ENCODE results near the gene BBOX1.
"Not testable (repeated sequence)": the region's sequence is repeated elsewhere in the genome, so short reads cannot be mapped to it uniquely, and the experiment has no call there.

BBOX1 gene, protein sequence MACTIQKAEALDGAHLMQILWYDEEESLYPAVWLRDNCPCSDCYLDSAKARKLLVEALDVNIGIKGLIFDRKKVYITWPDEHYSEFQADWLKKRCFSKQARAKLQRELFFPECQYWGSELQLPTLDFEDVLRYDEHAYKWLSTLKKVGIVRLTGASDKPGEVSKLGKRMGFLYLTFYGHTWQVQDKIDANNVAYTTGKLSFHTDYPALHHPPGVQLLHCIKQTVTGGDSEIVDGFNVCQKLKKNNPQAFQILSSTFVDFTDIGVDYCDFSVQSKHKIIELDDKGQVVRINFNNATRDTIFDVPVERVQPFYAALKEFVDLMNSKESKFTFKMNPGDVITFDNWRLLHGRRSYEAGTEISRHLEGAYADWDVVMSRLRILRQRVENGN
- 0 reads per million in 3 donors for total RNA-seq

DNA sequence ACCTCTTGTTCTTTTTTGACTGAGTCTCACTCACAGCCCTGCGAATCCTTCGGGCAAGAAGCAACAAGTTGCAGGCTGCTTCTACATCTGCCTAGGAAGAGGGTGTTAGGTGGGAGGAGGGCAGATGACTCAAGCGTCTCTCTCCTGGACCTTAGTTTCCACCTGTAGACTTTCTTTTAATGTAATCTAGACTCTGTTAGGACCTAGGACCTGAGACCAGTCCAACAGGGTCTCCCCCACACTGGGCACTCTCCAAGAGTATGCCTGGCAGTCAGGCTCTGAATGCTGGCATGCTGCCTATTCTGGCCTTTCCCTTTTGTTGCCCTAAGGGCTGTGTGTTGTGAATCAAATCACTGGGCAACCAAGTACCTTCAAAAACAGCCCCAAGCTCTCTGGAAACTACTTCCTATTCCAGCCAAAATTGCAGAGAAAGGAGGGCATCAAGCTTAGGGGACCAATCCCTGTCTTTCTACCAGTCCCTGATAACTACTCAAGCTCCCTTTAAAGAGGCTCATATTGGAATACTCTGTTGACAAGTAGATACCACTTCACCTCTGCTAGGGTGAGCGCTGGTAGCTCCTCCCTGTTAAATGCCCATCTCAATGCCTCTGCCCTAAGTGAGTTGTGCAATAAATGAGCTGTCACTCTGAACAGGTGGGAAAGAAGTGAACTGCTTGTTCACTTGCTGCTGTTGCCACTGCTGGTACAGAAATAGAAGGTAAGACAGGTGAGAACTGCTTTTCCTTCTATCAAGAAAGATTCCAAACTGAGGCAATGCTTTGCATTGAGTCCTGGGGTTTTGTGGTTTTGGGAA, at the start of gene BBOX1:
Gene BBOX1, plus strand, starts transcription at position 514 of the 814 bp plus-strand sequence. CDS start 14,616 bp downstream, outside the sequence.
- Histone ChIP-seq H3K27me3 (replicated peaks; ENCODE audit: control insufficient read depth, insufficient read depth, low read length, poor library complexity, severe bottlenecking) (no peaks in the 10 kb centered on the region), H3K36me3 (ENCODE audit: control insufficient read depth, insufficient read depth, low read length) (no peaks in the 10 kb centered on the region), H3K4me3 (ENCODE audit: insufficient read depth, low read depth, low read length, poor library complexity, severe bottlenecking) (no peak within 1 kb of the TSS), H3K27ac (ENCODE audit: insufficient read depth, low read length, poor library complexity, severe bottlenecking) (no peak within 1 kb of the TSS), H3K9me3 (ENCODE audit: control insufficient read depth, low read length) (no peaks in the 10 kb centered on the region), H3K4me1 (ENCODE audit: control insufficient read depth, insufficient read depth, low read length, poor library complexity, severe bottlenecking) (no peaks in the 10 kb centered on the region)
- DNase-seq = no peak

DNA sequence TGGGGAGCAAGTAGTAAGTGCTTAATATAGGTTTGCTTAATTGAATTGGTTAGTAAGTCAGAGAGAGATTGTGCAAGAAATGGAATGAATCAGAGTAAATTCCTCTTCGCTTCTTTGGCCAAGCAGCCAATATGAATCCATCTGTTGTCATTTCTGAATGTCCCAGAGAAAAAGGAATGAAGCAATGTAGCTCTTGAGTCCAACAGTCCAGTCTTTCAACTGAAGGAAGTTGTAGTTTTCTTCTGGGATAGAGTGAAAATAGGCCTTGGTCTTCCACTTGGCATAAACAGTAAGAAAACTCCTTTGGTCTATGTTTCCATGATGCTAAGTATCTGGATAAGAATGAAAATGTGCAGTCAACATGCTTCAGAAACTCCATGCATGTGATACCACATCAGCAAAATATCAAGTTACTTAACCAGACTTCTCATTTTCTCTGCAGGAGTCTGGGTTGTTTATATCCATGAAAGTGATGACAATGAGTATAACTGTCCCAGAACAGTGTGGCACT, 48.5 kb upstream of the BBOX1 start:
- DNase-seq = no peak
- Histone ChIP-seq H3K36me3 (ENCODE audit: control insufficient read depth, insufficient read depth, low read length) (no peaks in the 10 kb centered on the region), H3K27ac (ENCODE audit: insufficient read depth, low read length, poor library complexity, severe bottlenecking) (no peak overlapping the region), H3K27me3 (replicated peaks; ENCODE audit: control insufficient read depth, insufficient read depth, low read length, poor library complexity, severe bottlenecking) (no peaks in the 10 kb centered on the region), H3K9me3 (ENCODE audit: control insufficient read depth, low read length) (no peaks in the 10 kb centered on the region), H3K4me1 (ENCODE audit: control insufficient read depth, insufficient read depth, low read length, poor library complexity, severe bottlenecking) (no peaks in the 10 kb centered on the region), H3K4me3 (ENCODE audit: insufficient read depth, low read depth, low read length, poor library complexity, severe bottlenecking) (no peak overlapping the region)

DNA sequence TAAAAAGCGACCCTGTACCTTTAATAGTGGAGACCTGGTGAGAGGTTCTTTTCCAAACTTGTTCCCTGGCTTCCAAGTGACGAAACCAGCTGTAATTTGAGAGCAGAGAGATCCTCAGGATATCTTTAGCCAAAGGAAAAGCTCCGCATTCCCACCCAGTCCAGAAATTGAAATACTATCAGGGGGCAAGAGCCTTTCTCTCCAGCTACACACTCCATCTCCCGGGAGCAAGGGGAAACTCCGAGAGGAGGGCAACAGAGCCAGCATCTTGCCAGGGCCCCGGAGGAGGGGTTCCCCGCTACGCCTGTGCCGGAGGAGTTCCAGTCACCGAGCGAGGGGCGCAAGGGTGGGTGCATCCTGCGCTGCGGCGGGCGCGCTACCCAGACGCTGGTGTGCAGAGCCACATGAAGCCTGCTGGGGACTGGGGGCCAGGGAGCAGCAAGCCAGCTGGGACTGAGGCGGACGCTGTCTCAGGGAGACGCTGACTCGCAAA, 46.6 kb upstream of the BBOX1 start, which contains the start of gene FIBIN:
Gene FIBIN, plus strand, starts transcription at position 148 of the 493 bp plus-strand sequence. CDS start 415 bp downstream, outside the sequence.
- Histone ChIP-seq H3K9me3 (ENCODE audit: control insufficient read depth, low read length) (no peaks in the 10 kb centered on the region), H3K27ac (ENCODE audit: insufficient read depth, low read length, poor library complexity, severe bottlenecking) (no peak within 1 kb of the TSS), H3K27me3 (replicated peaks; ENCODE audit: control insufficient read depth, insufficient read depth, low read length, poor library complexity, severe bottlenecking) (no peaks in the 10 kb centered on the region), H3K4me1 (ENCODE audit: control insufficient read depth, insufficient read depth, low read length, poor library complexity, severe bottlenecking) (no peaks in the 10 kb centered on the region), H3K4me3 (ENCODE audit: insufficient read depth, low read depth, low read length, poor library complexity, severe bottlenecking) (no peak within 1 kb of the TSS), H3K36me3 (ENCODE audit: control insufficient read depth, insufficient read depth, low read length) (no peaks in the 10 kb centered on the region)
- no peak for DNase-seq

GRCh38 chr11:26994631-26995095, 46.0 kb upstream of the BBOX1 start:
- Histone ChIP-seq H3K27me3 (replicated peaks; ENCODE audit: control insufficient read depth, insufficient read depth, low read length, poor library complexity, severe bottlenecking) (no peaks in the 10 kb centered on the region), H3K9me3 (ENCODE audit: control insufficient read depth, low read length) (no peaks in the 10 kb centered on the region), H3K4me3 (ENCODE audit: insufficient read depth, low read depth, low read length, poor library complexity, severe bottlenecking) (no peak overlapping the region), H3K36me3 (ENCODE audit: control insufficient read depth, insufficient read depth, low read length) (no peaks in the 10 kb centered on the region), H3K27ac (ENCODE audit: insufficient read depth, low read length, poor library complexity, severe bottlenecking) (no peak overlapping the region), H3K4me1 (ENCODE audit: control insufficient read depth, insufficient read depth, low read length, poor library complexity, severe bottlenecking) (no peaks in the 10 kb centered on the region)
- DNase-seq = no peak

GRCh38 chr11:26995701-26996460, 44.7 kb upstream of the BBOX1 start:
- Histone ChIP-seq H3K9me3 (ENCODE audit: control insufficient read depth, low read length) (no peaks in the 10 kb centered on the region), H3K27me3 (replicated peaks; ENCODE audit: control insufficient read depth, insufficient read depth, low read length, poor library complexity, severe bottlenecking) (no peaks in the 10 kb centered on the region), H3K36me3 (ENCODE audit: control insufficient read depth, insufficient read depth, low read length) (no peaks in the 10 kb centered on the region), H3K4me1 (ENCODE audit: control insufficient read depth, insufficient read depth, low read length, poor library complexity, severe bottlenecking) (no peaks in the 10 kb centered on the region), H3K27ac (ENCODE audit: insufficient read depth, low read length, poor library complexity, severe bottlenecking) (no peak overlapping the region), H3K4me3 (ENCODE audit: insufficient read depth, low read depth, low read length, poor library complexity, severe bottlenecking) (no peak overlapping the region)
- DNase-seq = no peak

- H3K9me3 ChIP-seq (ENCODE audit: control insufficient read depth, low read length) = no peaks in the 10 kb centered on the region
- H3K4me1 ChIP-seq (ENCODE audit: control insufficient read depth, insufficient read depth, low read length, poor library complexity, severe bottlenecking) = no peaks in the 10 kb centered on the region
- H3K4me3 ChIP-seq (ENCODE audit: insufficient read depth, low read depth, low read length, poor library complexity, severe bottlenecking) = no peak overlapping the region
- DNase-seq = no peak
- no peaks in the 10 kb centered on the region for H3K27me3 ChIP-seq (replicated peaks; ENCODE audit: control insufficient read depth, insufficient read depth, low read length, poor library complexity, severe bottlenecking)
- no peaks in the 10 kb centered on the region for H3K36me3 ChIP-seq (ENCODE audit: control insufficient read depth, insufficient read depth, low read length)
- H3K27ac ChIP-seq (ENCODE audit: insufficient read depth, low read length, poor library complexity, severe bottlenecking) = no peak overlapping the region
Observed at GRCh38 chr11:26997378-26997777, 43.2 kb upstream of the BBOX1 start.

DNA sequence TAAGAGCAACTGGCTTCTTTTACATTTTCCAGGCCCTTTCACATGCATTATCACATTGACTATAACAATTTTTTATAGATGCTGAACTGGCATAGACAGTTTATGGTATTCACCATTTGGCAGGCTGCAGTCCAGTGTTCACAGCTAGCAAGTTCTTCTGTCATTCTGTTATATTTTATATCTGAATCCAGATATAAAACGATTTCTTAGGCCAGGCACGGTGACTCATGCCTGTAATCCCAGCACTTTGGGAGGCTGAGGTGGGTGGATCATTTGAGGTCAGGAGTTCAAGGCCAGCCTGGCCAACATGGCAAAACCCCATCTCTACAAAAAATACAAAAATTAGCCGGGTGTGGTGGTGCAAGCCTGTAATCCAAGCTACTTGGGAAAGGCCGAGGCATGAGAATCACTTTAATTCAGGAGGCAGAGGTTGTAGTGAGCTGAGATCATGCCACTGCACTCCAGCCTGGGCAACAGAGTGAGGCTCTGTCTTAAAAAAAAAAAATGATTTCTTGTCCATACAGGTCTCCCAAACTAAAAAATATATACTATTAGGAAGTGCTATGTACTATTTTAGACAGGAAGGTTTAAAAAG, 39.4 kb upstream of the BBOX1 start:
- not testable (repeated sequence) for DNase-seq; H3K4me3 ChIP-seq (ENCODE audit: insufficient read depth, low read depth, low read length, poor library complexity, severe bottlenecking); H3K27ac ChIP-seq (ENCODE audit: insufficient read depth, low read length, poor library complexity, severe bottlenecking)

GRCh38 chr11:27002431-27002830, 38.2 kb upstream of the BBOX1 start:
- Histone ChIP-seq H3K9me3 (ENCODE audit: control insufficient read depth, low read length) (no peaks in the 10 kb centered on the region), H3K4me3 (ENCODE audit: insufficient read depth, low read depth, low read length, poor library complexity, severe bottlenecking) (no peak overlapping the region), H3K36me3 (ENCODE audit: control insufficient read depth, insufficient read depth, low read length) (no peaks in the 10 kb centered on the region), H3K4me1 (ENCODE audit: control insufficient read depth, insufficient read depth, low read length, poor library complexity, severe bottlenecking) (no peaks in the 10 kb centered on the region), H3K27ac (ENCODE audit: insufficient read depth, low read length, poor library complexity, severe bottlenecking) (no peak overlapping the region), H3K27me3 (replicated peaks; ENCODE audit: control insufficient read depth, insufficient read depth, low read length, poor library complexity, severe bottlenecking) (no peaks in the 10 kb centered on the region)
- no peak for DNase-seq

More for the DNA sequence above, 39.4 kb upstream of the BBOX1 start:
- not testable (repeated sequence) for H3K4me1 ChIP-seq (ENCODE audit: control insufficient read depth, insufficient read depth, low read length, poor library complexity, severe bottlenecking); H3K9me3 ChIP-seq (ENCODE audit: control insufficient read depth, low read length); H3K36me3 ChIP-seq (ENCODE audit: control insufficient read depth, insufficient read depth, low read length); H3K27me3 ChIP-seq (replicated peaks; ENCODE audit: control insufficient read depth, insufficient read depth, low read length, poor library complexity, severe bottlenecking)

GRCh38 chr11:27002838-27003237, 37.8 kb upstream of the BBOX1 start:
- DNase-seq = no peak
- Histone ChIP-seq H3K9me3 (ENCODE audit: control insufficient read depth, low read length) (no peaks in the 10 kb centered on the region), H3K27ac (ENCODE audit: insufficient read depth, low read length, poor library complexity, severe bottlenecking) (no peak overlapping the region)

More at GRCh38 chr11:27002838-27003237, 37.8 kb upstream of the BBOX1 start:
- Histone ChIP-seq H3K4me1 (ENCODE audit: control insufficient read depth, insufficient read depth, low read length, poor library complexity, severe bottlenecking) (no peaks in the 10 kb centered on the region), H3K4me3 (ENCODE audit: insufficient read depth, low read depth, low read length, poor library complexity, severe bottlenecking) (no peak overlapping the region), H3K27me3 (replicated peaks; ENCODE audit: control insufficient read depth, insufficient read depth, low read length, poor library complexity, severe bottlenecking) (no peaks in the 10 kb centered on the region), H3K36me3 (ENCODE audit: control insufficient read depth, insufficient read depth, low read length) (no peaks in the 10 kb centered on the region)
